Measurements from ENCODE around the gene HYI. TPM values are rescaled to one million over a fixed set of nuclear protein-coding genes. Genes with fewer than 3 reads are reported as not detected.

HYI gene
- total and polyA plus RNA-seq, 2 donors = 10.8 to 23.0 TPM

DNA sequence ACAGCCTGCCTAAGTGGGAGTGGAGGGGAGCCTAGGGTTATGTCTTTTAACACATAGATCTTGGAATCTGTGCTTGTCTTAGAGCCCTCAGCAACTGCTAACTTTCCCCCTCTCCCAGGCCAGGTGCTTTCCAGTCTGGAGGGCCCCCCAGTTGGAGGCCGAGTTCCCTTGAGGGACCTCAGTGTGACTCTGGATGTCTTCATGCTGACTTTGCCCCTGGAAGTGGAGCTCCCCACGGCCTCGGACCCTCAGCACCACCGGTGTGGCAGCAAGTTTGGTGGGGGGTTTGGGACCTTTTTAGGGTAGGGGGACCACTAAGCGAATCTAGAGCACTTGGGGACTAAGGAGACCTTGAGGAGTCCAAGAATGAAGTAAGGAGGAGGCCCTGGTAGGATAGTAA lies 22.9 kb downstream of the HYI start:
- DNase-seq (ENCODE audit: low read depth in 6 of 9, low spot score in 9 of 9) = no peak
- Histone ChIP-seq H3K4me3 (ENCODE audit: low read length in 2 of 2) (no peak overlapping the region), H3K9me3 (ENCODE audit: control insufficient read depth in 2 of 2, insufficient read depth in 1 of 2, low read length in 1 of 2) (no peaks in the 10 kb centered on the region), H3K27me3 (ENCODE audit: control insufficient read depth in 2 of 2, insufficient read depth in 1 of 2, low read length in 1 of 2) (no peaks in the 10 kb centered on the region), H3K36me3 (ENCODE audit: control insufficient read depth in 2 of 2, insufficient read depth in 2 of 2, low read length in 1 of 2) (peaks cover 93 to 95% of the 10 kb centered on the region in 2 donors), H3K27ac (ENCODE audit: low read depth in 1 of 2, low read length in 1 of 2) (no peak overlapping the region), H3K4me1 (ENCODE audit: control insufficient read depth in 2 of 2, insufficient read depth in 2 of 2, low read length in 2 of 2) (no peaks in the 10 kb centered on the region)
- 98% methylated on average over 5 of the region's 5 CpGs for WGBS

DNA sequence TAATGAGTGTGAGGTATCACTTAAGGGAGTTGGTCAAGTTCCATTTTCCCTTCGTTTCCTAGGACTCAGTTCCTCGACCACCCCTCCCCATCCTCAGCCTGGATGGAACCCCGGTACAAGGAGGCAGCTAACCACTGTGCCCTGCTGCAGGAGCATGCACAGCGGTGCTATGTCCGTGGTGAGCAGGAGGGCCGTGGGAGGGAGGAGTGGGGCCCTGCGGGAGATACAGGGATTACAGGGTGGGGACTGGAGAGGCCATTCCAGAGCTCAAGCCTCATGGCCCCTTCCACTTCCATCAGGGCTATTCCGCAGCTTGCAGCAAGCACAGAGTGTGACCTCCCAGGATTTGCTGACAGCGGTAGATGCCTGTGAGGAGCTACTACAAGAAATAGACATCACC lies 25.8 kb downstream of the HYI start:
- DNase-seq (ENCODE audit: low read depth in 6 of 9, low spot score in 9 of 9) = no peak
- WGBS = 97% methylated on average over 9 of the region's 9 CpGs

DNA sequence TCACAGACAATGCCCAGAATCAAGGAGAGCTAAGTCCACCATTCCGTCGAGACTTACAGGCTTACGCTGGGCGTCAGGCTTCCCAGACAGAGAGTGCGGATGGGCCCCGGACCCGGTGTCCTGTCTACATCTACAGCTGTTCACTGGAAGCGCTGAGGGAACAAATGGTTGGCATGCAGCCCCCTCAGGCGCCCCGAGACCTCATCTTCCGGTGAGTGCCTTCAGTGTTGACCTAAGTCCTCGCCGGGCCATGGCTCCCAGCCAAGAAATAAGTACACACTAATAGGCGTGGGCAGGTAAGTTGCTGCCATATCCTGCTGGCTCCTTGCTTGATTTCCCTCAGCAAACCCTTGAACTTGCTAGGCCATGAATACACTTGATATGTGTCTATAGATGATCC lies 26.2 kb downstream of the HYI start:
- Histone ChIP-seq H3K36me3 (ENCODE audit: control insufficient read depth in 2 of 2, insufficient read depth in 2 of 2, low read length in 1 of 2) (peaks cover 91 to 99% of the 10 kb centered on the region in 2 donors), H3K9me3 (ENCODE audit: control insufficient read depth in 2 of 2, insufficient read depth in 1 of 2, low read length in 1 of 2) (no peaks in the 10 kb centered on the region), H3K4me1 (ENCODE audit: control insufficient read depth in 2 of 2, insufficient read depth in 2 of 2, low read length in 2 of 2) (no peaks in the 10 kb centered on the region), H3K4me3 (ENCODE audit: low read length in 2 of 2) (no peak overlapping the region), H3K27me3 (ENCODE audit: control insufficient read depth in 2 of 2, insufficient read depth in 1 of 2, low read length in 1 of 2) (no peaks in the 10 kb centered on the region), H3K27ac (ENCODE audit: low read depth in 1 of 2, low read length in 1 of 2) (no peak overlapping the region)
- no peak for DNase-seq (ENCODE audit: low read depth in 6 of 9, low spot score in 9 of 9)
- WGBS = 96% methylated on average over 14 of the region's 14 CpGs

More for the DNA sequence above, 25.8 kb downstream of the HYI start:
- Histone ChIP-seq H3K9me3 (ENCODE audit: control insufficient read depth in 2 of 2, insufficient read depth in 1 of 2, low read length in 1 of 2) (no peaks in the 10 kb centered on the region), H3K4me3 (ENCODE audit: low read length in 2 of 2) (no peak overlapping the region), H3K36me3 (ENCODE audit: control insufficient read depth in 2 of 2, insufficient read depth in 2 of 2, low read length in 1 of 2) (peaks cover 92 to 99% of the 10 kb centered on the region in 2 donors), H3K27ac (ENCODE audit: low read depth in 1 of 2, low read length in 1 of 2) (no peak overlapping the region), H3K27me3 (ENCODE audit: control insufficient read depth in 2 of 2, insufficient read depth in 1 of 2, low read length in 1 of 2) (no peaks in the 10 kb centered on the region), H3K4me1 (ENCODE audit: control insufficient read depth in 2 of 2, insufficient read depth in 2 of 2, low read length in 2 of 2) (no peaks in the 10 kb centered on the region)

DNA sequence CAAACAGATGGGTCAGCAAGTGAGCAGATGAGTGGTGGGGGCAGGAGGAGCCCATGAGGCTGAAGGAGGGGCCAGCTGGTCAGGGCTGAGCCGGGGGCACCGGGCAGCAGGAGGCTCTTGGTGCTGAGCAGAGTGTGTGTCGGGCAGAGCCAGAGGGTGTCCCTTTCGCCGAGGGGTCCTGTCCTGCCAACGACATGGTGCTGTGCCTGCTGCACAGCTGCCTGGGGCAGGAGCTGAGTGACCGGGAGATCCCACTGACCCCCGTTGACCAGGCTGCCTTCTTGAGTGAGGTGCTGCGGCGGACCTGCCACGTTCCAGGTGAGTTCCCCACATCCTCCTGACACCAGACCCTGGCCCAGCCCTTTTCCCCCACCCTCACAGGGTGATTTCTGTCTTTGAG lies 27.5 kb downstream of the HYI start:
- Histone ChIP-seq H3K36me3 (ENCODE audit: control insufficient read depth in 2 of 2, insufficient read depth in 2 of 2, low read length in 1 of 2) (peaks cover 90 to 99% of the 10 kb centered on the region in 2 donors), H3K9me3 (ENCODE audit: control insufficient read depth in 2 of 2, insufficient read depth in 1 of 2, low read length in 1 of 2) (no peaks in the 10 kb centered on the region), H3K27ac (ENCODE audit: low read depth in 1 of 2, low read length in 1 of 2) (no peak overlapping the region), H3K4me1 (ENCODE audit: control insufficient read depth in 2 of 2, insufficient read depth in 2 of 2, low read length in 2 of 2) (no peaks in the 10 kb centered on the region), H3K27me3 (ENCODE audit: control insufficient read depth in 2 of 2, insufficient read depth in 1 of 2, low read length in 1 of 2) (no peaks in the 10 kb centered on the region), H3K4me3 (ENCODE audit: low read length in 2 of 2) (no peak overlapping the region)
- DNase-seq (ENCODE audit: low read depth in 6 of 9, low spot score in 9 of 9) = no peak
- WGBS = 94% methylated on average over 11 of the region's 11 CpGs

DNA sequence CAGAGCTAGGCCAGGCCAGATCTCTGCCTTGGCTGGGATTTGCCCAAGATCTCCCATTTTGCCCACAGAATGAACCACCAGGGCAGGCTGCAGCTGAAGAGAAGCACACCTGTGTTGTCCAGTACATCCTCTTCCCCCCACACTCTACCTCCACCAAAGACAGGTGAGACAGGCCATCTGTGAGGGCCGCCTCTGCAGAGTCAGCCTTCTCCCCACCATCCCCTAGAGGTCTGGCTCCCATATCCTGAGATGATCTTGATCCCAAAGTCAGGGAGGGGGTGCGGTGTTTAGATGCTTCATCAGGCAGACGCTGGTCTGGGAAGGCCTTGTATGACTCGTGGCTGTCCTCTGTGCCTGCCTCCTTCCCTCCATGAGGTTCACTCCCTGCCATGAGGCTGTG lies 28.7 kb downstream of the HYI start:
- H3K4me1 ChIP-seq (ENCODE audit: control insufficient read depth in 2 of 2, insufficient read depth in 2 of 2, low read length in 2 of 2) = no peaks in the 10 kb centered on the region
- no peak overlapping the region for H3K27ac ChIP-seq (ENCODE audit: low read depth in 1 of 2, low read length in 1 of 2)
- 98% methylated on average over 4 of the region's 4 CpGs for WGBS
- H3K36me3 ChIP-seq (ENCODE audit: control insufficient read depth in 2 of 2, insufficient read depth in 2 of 2, low read length in 1 of 2) = peaks cover 91 to 99% of the 10 kb centered on the region in 2 donors
- no peaks in the 10 kb centered on the region for H3K27me3 ChIP-seq (ENCODE audit: control insufficient read depth in 2 of 2, insufficient read depth in 1 of 2, low read length in 1 of 2)
- no peaks in the 10 kb centered on the region for H3K9me3 ChIP-seq (ENCODE audit: control insufficient read depth in 2 of 2, insufficient read depth in 1 of 2, low read length in 1 of 2)
- DNase-seq (ENCODE audit: low read depth in 6 of 9, low spot score in 9 of 9) = no peak
- no peak overlapping the region for H3K4me3 ChIP-seq (ENCODE audit: low read length in 2 of 2)

DNA sequence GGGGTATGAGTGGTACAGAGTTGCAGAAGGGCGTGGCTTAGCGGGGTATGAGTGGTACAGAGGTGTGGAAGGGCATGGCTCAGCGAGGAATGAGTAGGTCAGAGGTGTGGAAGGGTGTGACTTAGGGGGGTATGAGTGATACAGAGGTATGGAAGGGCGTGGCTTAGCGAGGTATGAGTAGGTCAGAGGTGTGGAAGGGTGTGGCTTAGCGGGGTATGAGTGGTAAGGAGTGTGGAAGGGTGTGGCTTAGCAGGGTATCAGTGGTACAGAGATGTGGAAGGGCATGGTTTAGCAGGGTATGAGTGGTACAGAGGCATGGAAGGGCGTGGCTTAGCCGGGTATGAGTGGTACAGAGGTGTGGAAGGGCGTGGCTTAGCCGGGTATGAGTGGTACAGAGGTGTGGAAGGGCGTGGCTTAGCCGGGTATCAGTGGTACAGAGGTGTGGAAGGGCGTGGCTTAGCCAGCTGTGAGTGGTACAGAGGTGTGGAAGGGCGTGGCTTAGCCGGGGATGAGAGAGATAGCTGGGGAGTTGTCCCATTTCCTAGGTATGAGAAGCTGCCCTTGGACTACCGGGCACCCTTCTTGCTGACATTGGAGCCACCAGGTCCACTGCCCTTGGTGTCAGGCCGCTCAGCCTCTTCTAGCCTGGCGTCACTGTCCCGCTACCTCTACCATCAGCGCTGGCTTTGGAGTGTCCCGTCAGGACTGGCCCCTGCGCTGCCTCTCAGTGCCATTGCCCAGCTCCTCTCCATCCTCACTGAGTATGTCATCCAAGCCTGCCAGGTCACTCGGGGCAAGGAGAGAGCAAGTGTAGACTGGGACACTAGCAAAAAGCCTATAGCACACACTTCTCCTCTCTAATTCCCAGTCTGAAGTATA lies 29.8 kb downstream of the HYI start:
- peaks cover 91 to 99% of the 10 kb centered on the region in 2 donors for H3K36me3 ChIP-seq (ENCODE audit: control insufficient read depth in 2 of 2, insufficient read depth in 2 of 2, low read length in 1 of 2)
- no peak overlapping the region for H3K4me3 ChIP-seq (ENCODE audit: low read length in 2 of 2)
- no peak overlapping the region for H3K27ac ChIP-seq (ENCODE audit: low read depth in 1 of 2, low read length in 1 of 2)
- WGBS = 99% methylated on average over 23 of the region's 23 CpGs
- H3K9me3 ChIP-seq (ENCODE audit: control insufficient read depth in 2 of 2, insufficient read depth in 1 of 2, low read length in 1 of 2) = no peaks in the 10 kb centered on the region
- H3K4me1 ChIP-seq (ENCODE audit: control insufficient read depth in 2 of 2, insufficient read depth in 2 of 2, low read length in 2 of 2) = no peaks in the 10 kb centered on the region
- no peaks in the 10 kb centered on the region for H3K27me3 ChIP-seq (ENCODE audit: control insufficient read depth in 2 of 2, insufficient read depth in 1 of 2, low read length in 1 of 2)
- no peak for DNase-seq (ENCODE audit: low read depth in 6 of 9, low spot score in 9 of 9)

DNA sequence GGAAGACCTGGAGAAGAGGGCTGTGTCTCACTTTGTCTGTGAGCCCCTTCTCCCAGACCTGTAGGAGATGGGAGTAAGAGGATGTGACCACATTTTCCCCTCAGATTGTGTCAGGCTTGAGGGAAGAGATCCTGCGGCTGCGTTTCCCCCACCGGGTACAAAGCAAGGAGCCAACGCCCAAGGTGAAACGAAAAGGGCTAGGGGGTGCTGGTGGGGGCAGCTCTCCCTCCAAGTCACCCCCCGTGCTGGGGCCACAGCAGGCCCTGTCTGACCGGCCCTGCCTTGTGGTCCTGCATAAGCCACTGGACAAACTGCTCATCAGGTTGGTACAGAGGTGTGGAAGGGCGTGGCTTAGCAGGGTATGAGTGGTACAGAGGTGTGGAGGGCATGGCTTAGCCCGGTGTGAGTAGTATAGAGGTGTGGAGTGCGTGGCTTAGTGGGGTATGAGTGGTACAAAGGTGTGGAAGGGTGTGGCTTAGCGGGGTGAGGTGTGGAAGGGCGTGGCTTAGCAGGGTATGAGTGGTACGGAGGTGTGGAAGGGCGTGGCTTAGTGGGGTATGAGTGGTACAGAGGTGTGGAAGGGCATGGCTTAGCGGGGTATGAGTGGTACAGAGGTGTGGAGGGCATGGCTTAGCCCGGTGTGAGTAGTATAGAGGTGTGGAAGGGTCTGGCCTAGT lies 30.6 kb downstream of the HYI start:
- no peak for DNase-seq (ENCODE audit: low read depth in 6 of 9, low spot score in 9 of 9)
- peaks cover 92 to 98% of the 10 kb centered on the region in 2 donors for H3K36me3 ChIP-seq (ENCODE audit: control insufficient read depth in 2 of 2, insufficient read depth in 2 of 2, low read length in 1 of 2)
- whole genome bisulfite sequencing = 99% methylated on average over 16 of the region's 16 CpGs
- H3K4me3 ChIP-seq (ENCODE audit: low read length in 2 of 2) = no peak overlapping the region
- no peaks in the 10 kb centered on the region for H3K9me3 ChIP-seq (ENCODE audit: control insufficient read depth in 2 of 2, insufficient read depth in 1 of 2, low read length in 1 of 2)
- H3K27me3 ChIP-seq (ENCODE audit: control insufficient read depth in 2 of 2, insufficient read depth in 1 of 2, low read length in 1 of 2) = no peaks in the 10 kb centered on the region
- H3K4me1 ChIP-seq (ENCODE audit: control insufficient read depth in 2 of 2, insufficient read depth in 2 of 2, low read length in 2 of 2) = no peaks in the 10 kb centered on the region
- H3K27ac ChIP-seq (ENCODE audit: low read depth in 1 of 2, low read length in 1 of 2) = no peak overlapping the region

DNA sequence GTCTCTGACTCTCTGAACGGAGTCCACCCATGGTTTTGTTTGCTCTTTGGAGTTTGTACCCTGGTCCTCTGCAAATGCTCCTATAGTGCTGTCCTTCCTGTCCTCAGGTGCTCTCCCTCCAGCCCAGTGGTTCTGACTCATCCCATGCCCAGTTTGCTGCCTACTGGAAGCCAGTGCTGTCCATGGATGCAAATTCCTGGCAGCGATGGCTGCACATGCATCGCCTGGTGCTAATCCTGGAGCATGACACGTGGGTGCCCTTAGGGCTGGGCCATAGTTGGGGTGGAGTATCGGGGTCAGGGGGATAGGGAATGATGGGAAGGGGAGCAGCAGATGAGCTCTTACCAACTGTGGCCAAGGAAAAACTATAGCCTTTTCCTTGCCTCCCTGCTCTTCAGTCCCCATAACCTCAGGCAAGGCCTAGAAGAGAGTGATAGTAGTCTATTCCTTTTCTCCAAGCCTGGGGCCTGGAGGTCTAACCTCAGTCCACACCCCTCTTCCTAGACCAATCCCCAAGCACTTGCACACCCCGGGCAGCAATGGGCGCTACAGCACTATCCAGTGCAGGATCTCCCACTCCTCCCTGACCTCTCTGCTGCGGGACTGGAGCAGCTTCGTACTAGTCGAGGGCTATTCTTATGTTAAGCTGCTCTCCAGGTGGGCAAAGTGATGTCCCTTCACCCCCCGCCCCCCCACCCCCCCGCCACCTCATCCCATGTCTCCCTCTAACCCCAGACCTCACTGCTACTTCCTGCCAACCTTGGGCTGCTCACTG lies 31.6 kb downstream of the HYI start:
- H3K27me3 ChIP-seq (ENCODE audit: control insufficient read depth in 2 of 2, insufficient read depth in 1 of 2, low read length in 1 of 2) = no peaks in the 10 kb centered on the region
- 98% methylated on average over 12 of the region's 12 CpGs for WGBS
- no peak for DNase-seq (ENCODE audit: low read depth in 6 of 9, low spot score in 9 of 9)

DNA sequence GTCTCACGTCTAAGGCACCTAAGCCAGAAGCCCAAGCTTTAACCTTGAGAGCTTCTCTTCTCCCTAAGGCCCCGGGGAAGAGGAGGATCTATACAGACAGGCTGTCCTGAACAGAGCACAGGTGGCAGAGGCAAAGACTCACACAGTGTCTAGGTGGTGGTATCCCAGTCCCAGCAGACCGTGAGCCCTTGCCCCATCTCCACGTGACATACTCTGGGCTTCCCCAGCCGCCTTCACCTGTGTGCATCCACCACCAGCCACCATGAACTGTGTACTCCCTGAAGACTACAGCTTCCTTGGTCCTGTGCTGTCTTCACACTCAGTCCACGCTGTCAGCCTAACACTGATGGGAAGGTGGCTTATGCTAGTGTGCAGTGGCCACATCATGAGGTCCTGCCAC lies 32.3 kb downstream of the HYI start:
- no peak for DNase-seq (ENCODE audit: low read depth in 6 of 9, low spot score in 9 of 9)
- no peaks in the 10 kb centered on the region for H3K9me3 ChIP-seq (ENCODE audit: control insufficient read depth in 2 of 2, insufficient read depth in 1 of 2, low read length in 1 of 2)
- no peak overlapping the region for H3K27ac ChIP-seq (ENCODE audit: low read depth in 1 of 2, low read length in 1 of 2)
- no peaks in the 10 kb centered on the region for H3K27me3 ChIP-seq (ENCODE audit: control insufficient read depth in 2 of 2, insufficient read depth in 1 of 2, low read length in 1 of 2)
- 98% methylated on average over 6 of the region's 6 CpGs for WGBS
- no peak overlapping the region for H3K4me3 ChIP-seq (ENCODE audit: low read length in 2 of 2)
- peaks cover 92 to 94% of the 10 kb centered on the region in 2 donors for H3K36me3 ChIP-seq (ENCODE audit: control insufficient read depth in 2 of 2, insufficient read depth in 2 of 2, low read length in 1 of 2)
- H3K4me1 ChIP-seq (ENCODE audit: control insufficient read depth in 2 of 2, insufficient read depth in 2 of 2, low read length in 2 of 2) = no peaks in the 10 kb centered on the region

More for the DNA sequence above, 31.6 kb downstream of the HYI start:
- no peak overlapping the region for H3K27ac ChIP-seq (ENCODE audit: low read depth in 1 of 2, low read length in 1 of 2)
- no peaks in the 10 kb centered on the region for H3K4me1 ChIP-seq (ENCODE audit: control insufficient read depth in 2 of 2, insufficient read depth in 2 of 2, low read length in 2 of 2)
- no peak overlapping the region for H3K4me3 ChIP-seq (ENCODE audit: low read length in 2 of 2)
- H3K9me3 ChIP-seq (ENCODE audit: control insufficient read depth in 2 of 2, insufficient read depth in 1 of 2, low read length in 1 of 2) = no peaks in the 10 kb centered on the region
- H3K36me3 ChIP-seq (ENCODE audit: control insufficient read depth in 2 of 2, insufficient read depth in 2 of 2, low read length in 1 of 2) = peaks cover 92 to 94% of the 10 kb centered on the region in 2 donors

All from thymus (tissue), 11 donors.